ENCODE results near the gene HDAC4.

Gene HDAC4

DNA sequence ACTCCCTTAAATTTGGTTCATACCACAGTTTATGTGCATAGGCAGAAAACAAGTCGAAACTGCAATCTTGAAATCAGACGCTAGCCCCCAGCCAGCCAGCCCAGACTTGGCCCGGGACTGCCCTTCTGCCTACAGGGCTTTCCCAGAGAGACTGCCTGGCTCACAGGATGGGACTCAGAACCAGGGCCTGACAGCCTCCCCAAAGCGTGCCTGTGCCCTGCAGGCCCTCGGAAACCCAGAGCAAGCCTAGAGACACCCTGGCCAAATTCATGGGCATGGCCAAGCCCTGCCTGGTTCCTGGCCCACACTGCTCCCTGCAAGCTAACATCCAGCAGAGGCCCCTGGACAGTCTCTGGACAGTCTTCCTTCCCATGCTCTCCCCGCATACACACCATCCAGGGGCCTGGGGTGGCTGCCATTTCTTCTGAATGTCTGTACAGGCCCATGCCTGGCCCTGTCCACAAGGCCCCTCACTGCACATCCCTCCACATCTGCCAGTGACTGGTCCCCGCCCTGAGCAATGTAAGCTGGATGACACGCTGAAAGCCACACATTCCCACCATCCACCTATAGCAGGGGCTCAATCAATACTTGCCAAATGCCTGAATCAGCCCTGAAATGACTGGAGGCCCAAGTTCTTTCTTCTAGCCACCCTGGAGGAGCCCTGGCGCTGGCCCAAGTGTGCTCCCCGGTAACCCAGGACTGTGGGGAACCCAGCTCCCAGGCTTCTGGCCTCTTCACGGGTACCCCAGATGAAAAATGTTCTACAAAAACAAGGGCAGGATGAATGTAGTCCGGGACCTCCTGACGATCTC lies 73.1 kb downstream of the HDAC4 start:
- no peak for DNase-seq (ENCODE audit: low read depth)

GRCh38 chr2:239326831-239327535 lies 73.8 kb downstream of the HDAC4 start:
- peak; percentile 55 for DNase-seq (ENCODE audit: low read depth)

DNA sequence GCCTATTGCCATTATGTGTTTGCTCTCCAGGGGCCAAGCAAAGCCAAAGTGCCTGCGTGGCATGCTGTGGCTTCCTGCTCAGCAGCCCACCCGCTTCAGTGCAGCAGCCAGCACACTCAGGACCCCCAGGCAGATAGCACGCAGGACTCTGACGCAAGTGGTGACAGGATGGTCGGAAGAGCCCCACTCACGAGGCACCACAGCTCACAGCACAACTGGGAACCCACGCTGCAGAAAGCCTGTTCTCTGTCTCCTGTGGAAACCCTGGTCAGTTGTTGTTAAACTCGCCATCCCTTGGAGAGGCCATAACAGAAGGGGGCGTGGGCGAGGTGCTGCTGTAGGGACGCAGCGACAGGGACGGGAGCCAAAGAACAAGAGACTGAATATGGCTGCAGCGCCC lies 76.4 kb downstream of the HDAC4 start:
- DNase-seq (ENCODE audit: low read depth), result no peak

- no peak for DNase-seq (ENCODE audit: low read depth)
Measured at GRCh38 chr2:239323447-239323846, 77.4 kb downstream of the HDAC4 start.

GRCh38 chr2:239322416-239323086 lies 78.3 kb downstream of the HDAC4 start:
- DNase-seq (ENCODE audit: low read depth), result no peak

- DNase-seq (ENCODE audit: low read depth), result peak; percentile 25
Measured at GRCh38 chr2:239321596-239322415, 79.0 kb downstream of the HDAC4 start.

- DNase-seq (ENCODE audit: low read depth), result no peak
Measured at GRCh38 chr2:239318790-239319661, 81.8 kb downstream of the HDAC4 start.

- DNase-seq (ENCODE audit: low read depth), result no peak
Measured at GRCh38 chr2:239318151-239318611, 82.6 kb downstream of the HDAC4 start.

- DNase-seq (ENCODE audit: low read depth), result no peak
Measured at GRCh38 chr2:239316562-239317465, 84.0 kb downstream of the HDAC4 start.

DNA sequence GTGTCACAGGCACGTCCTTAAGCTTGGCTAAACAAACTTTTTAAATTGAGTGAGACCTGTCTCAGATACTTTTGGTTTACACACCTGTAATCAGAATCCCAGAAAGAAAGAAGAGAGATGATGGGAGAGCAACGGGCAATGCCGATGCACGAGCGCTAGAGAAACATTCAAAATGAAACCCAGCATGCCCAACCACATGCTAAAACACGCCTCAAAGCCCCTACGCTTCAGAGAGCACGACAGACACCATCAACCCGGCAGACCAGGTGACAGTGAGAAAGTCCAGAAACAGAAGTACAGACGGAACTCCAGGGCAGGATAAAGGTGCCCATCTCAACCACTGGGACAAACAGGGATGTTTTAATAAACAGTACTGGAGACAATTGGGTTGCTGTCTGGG lies 85.5 kb downstream of the HDAC4 start:
- DNase-seq (ENCODE audit: low read depth), result no peak

DNA sequence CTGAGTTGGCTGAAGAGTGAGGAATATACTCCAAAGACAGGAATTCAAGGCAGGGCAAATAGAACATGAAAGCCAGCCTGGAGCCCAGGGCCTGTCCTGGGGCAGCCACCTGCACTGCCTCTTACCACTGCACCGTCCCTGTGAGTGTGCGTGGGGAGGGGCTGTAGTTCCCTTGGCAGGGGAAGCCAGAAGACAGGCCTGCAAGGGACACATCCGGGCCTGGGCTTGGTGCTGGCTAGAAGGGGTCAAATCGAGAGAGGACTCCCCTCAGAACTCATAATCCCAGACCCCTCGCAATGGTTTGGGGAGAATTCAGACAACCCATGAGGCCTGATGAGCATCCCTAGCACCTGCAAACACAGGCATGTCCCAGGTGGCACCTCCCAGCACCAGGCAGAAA lies 87.0 kb downstream of the HDAC4 start:
- DNase-seq (ENCODE audit: low read depth), result no peak

- DNase-seq (ENCODE audit: low read depth), result no peak
Measured at GRCh38 chr2:239312741-239313667, 87.8 kb downstream of the HDAC4 start.

GRCh38 chr2:239312081-239312511 lies 88.7 kb downstream of the HDAC4 start:
- no peak for DNase-seq (ENCODE audit: low read depth)

DNA sequence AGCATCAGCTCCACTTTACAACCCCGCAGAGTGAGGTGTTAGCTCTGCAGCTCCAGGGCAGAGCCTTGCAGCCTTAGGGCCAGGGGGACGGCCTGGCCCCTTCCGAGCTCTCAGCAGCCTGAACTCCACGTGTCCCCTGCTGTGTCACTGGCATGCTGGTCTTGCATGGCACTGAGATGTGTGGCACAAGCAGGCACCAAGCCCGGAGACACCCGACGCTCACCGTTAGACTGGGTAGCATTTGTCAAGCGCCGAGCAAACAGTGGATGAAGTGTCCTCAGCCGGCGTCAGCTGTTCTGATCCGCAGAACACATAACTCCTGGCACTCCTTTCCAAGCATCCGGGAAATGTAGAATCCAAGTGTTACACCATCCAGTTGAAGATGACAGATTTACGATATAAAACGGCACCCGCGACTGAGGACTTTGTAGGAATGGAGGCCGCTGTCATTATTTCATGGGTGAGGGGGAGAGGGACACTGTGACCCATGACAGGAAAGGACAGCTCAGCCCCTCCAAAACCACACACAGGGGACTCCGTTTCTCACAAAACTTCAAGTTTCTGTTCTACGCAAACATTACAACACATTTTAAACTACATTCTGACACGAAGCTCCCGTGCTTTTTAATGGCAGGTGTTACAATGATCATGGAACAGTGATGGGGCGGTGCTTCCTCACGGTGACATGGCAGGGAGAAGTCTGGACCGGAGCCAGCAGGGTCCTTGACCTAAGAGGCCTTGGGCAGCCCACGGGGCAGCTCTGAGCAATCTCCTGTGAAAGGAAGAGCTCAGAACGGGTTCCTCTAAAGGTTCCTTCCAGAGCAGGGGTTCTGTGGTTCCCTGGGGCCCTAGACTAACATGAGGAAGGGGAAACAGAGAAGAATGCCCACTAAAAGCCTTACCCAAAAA lies 89.4 kb downstream of the HDAC4 start:
- DNase-seq (ENCODE audit: low read depth), result no peak

- no peak for DNase-seq (ENCODE audit: low read depth)
Measured at GRCh38 chr2:239310401-239311061, 90.3 kb downstream of the HDAC4 start.

- no peak for DNase-seq (ENCODE audit: low read depth)
Measured at GRCh38 chr2:239309398-239310245, 91.2 kb downstream of the HDAC4 start.
